Nephron (organoid): Measurements from ENCODE around the gene NOP53.
"Not testable (repeated sequence)": the region's sequence is repeated elsewhere in the genome, so short reads cannot be mapped to it uniquely, and the experiment has no call there.

ENCODE experiments used
- H3K27ac Mint-ChIP-seq, 3 experiments: 2 replicates each; pipeline ENCODE4 v1.8.0; 2020; ENCODE audit warnings: mixed read lengths in 3 of 3, mild to moderate bottlenecking in 2 of 3, moderate library complexity in 1 of 3
- H3K27me3 Mint-ChIP-seq: 2 replicates; pipeline ENCODE4 v1.8.0; 2021; ENCODE audit warnings: low read depth, mild to moderate bottlenecking, moderate library complexity, mixed read lengths
- H3K36me3 Mint-ChIP-seq: 2 replicates; pipeline ENCODE4 v1.8.0; 2020; ENCODE audit warnings: low read depth, mixed read lengths
- H3K4me1 Mint-ChIP-seq: 2 replicates; pipeline ENCODE4 v1.8.0; 2020; ENCODE audit warnings: mixed read lengths
- H3K4me3 Mint-ChIP-seq, 3 experiments: 2 replicates each; pipeline ENCODE4 v1.8.0; 2020; ENCODE audit warnings: mild to moderate bottlenecking in 3 of 3, mixed read lengths in 3 of 3, moderate library complexity in 2 of 3
- H3K9me3 Mint-ChIP-seq: 2 replicates; pipeline ENCODE4 v1.8.0; 2020; ENCODE audit warnings: mixed read lengths
- TF ChIP-seq, protein P1 (sequence below), 3 experiments: fragments of 200-600 bp; sonication (generic); IDR thresholded peaks; one replicate each; pipeline ENCODE4 v1.5.0; 2021; ENCODE audit warnings: antibody characterized with exemption in 3 of 3; ENCODE audit not compliant: unreplicated experiment in 3 of 3

The NOP53 gene

DNA sequence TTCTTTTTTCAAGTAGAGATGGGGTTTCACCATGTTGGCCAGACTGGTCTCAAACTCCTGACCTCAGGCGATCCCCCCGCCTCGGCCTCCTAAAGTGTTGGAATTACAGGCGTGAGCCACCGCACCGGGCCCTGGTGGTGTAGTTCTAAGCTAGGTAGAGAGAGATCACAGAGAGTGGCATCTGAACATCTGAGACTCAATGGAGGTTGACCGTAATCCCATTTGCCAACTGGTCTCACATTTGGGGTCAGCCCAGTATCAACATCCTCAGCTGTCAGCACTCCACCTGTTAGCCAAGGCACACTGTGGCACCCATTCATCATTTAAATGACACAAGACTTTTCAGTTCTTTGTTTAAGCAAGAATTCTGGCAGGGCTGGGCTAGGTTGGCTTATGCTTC, 41.2 kb downstream of the NOP53 start:
- H3K27me3 Mint-ChIP-seq: peaks cover 6% of the 10 kb centered on the region

DNA sequence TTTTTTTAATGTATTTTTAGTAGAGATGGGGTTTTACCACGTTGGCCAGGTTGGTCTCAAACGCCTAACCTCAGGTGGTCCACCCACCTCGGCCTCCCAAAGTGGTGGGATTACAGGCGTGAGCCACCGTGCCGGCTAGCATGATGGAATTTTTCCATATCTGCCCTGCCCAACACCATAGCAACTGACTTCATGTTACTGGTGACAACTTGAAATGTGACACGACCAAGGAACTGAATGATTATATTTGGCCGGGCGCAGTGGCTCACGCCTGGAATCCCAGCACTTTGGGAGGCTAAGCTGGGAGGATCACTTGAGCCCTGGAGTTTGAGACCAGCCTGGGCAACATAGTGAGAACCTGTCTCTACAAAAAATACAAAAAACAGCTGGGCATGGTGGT, 42.0 kb downstream of the NOP53 start:
- H3K4me1 Mint-ChIP-seq: peaks cover 26% of the 10 kb centered on the region
- not testable (repeated sequence) for H3K27ac Mint-ChIP-seq, H3K27me3 Mint-ChIP-seq, H3K9me3 Mint-ChIP-seq, H3K4me3 Mint-ChIP-seq
- peaks cover 27% of the 10 kb centered on the region for H3K36me3 Mint-ChIP-seq

More for the DNA sequence above, 41.2 kb downstream of the NOP53 start:
- peaks cover 34% of the 10 kb centered on the region for H3K36me3 Mint-ChIP-seq
- peak overlapping the region; percentile 25 to 49 (median 45) for H3K27ac Mint-ChIP-seq
- peaks cover 34% of the 10 kb centered on the region for H3K4me1 Mint-ChIP-seq
- TF ChIP-seq, protein P1, sequence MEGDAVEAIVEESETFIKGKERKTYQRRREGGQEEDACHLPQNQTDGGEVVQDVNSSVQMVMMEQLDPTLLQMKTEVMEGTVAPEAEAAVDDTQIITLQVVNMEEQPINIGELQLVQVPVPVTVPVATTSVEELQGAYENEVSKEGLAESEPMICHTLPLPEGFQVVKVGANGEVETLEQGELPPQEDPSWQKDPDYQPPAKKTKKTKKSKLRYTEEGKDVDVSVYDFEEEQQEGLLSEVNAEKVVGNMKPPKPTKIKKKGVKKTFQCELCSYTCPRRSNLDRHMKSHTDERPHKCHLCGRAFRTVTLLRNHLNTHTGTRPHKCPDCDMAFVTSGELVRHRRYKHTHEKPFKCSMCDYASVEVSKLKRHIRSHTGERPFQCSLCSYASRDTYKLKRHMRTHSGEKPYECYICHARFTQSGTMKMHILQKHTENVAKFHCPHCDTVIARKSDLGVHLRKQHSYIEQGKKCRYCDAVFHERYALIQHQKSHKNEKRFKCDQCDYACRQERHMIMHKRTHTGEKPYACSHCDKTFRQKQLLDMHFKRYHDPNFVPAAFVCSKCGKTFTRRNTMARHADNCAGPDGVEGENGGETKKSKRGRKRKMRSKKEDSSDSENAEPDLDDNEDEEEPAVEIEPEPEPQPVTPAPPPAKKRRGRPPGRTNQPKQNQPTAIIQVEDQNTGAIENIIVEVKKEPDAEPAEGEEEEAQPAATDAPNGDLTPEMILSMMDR (IDR thresholded peaks at IDR 0.05; ENCODE audit: unreplicated experiment in 3 of 3): no peak
- H3K4me3 Mint-ChIP-seq: no peak overlapping the region
- H3K9me3 Mint-ChIP-seq: no peaks in the 10 kb centered on the region

DNA sequence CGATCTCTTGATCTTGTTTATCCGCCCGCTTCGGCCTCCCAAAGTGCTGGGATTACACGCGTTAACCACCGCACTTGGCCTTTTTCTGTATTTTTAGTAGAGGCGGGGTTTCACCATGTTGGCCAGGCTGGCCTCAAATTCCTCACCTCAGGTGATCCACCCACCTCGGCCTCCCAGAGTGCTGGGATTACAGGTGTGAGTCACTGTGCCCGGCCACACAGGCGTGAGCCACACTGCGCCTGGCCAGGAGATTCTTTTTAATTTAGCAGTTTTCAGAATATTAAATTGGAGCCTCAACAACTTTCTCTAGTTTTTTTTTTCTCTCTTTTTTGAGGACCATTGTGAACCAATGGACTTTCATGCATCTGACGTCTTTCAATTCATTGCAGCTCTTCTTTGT, 44.5 kb downstream of the NOP53 start:
- H3K4me1 Mint-ChIP-seq: peaks cover 11% of the 10 kb centered on the region
- not testable (repeated sequence) for H3K27me3 Mint-ChIP-seq, H3K36me3 Mint-ChIP-seq, H3K4me3 Mint-ChIP-seq, H3K9me3 Mint-ChIP-seq, H3K27ac Mint-ChIP-seq

DNA sequence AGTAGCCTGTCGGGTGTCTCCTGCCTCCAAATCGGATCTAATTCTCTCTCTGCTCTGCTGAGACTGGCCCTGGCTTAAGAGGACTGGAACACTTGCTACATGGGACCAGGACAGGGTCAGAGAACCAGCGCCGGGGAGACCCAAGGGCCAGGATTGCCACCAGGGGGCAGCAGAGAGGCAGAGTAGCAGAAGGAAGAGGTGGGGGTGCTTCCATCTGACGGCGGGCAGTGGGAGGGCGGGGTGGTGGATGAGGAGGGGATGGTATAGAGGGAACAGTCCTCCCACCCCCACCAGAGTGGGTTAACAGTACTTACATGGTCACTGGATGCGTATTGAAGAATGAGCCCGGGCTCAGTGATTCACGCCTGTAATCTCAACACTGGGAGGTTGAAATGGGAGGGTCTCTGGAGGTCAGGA, 45.1 kb downstream of the NOP53 start:
- H3K9me3 Mint-ChIP-seq: no peaks in the 10 kb centered on the region
- H3K4me3 Mint-ChIP-seq: no peak overlapping the region
- peaks cover 6% of the 10 kb centered on the region for H3K36me3 Mint-ChIP-seq
- H3K27ac Mint-ChIP-seq: no peak overlapping the region
- H3K27me3 Mint-ChIP-seq: peaks cover 6% of the 10 kb centered on the region
- TF ChIP-seq, protein P1 (IDR thresholded peaks at IDR 0.05; ENCODE audit: unreplicated experiment in 3 of 3): peak; percentile 64 to 68 (median 66)
- H3K4me1 Mint-ChIP-seq: peaks cover 11% of the 10 kb centered on the region

DNA sequence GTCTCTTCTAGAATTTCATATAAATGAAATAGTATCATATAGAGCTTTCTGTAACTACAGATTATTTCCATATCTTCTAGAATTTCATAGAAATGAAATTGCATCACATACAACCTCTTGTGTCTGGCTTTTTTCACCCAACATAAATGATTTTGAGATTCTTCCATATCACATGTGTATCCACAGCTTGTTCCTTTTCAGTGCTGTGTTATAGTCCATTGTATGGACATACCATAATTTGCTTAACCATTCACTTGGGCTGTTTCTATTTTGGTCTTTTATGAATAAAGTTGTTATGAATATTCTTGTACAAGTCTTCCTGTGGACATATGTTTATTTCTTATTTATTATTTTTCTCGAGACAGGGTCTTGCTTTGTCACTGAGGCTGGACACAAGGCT, 47.3 kb downstream of the NOP53 start:
- Mint-ChIP-seq H3K36me3 (peaks cover 9% of the 10 kb centered on the region), H3K27me3 (peaks cover 3% of the 10 kb centered on the region), H3K4me1 (peaks cover 10% of the 10 kb centered on the region), H3K27ac (no peak overlapping the region), H3K4me3 (no peak overlapping the region), H3K9me3 (no peaks in the 10 kb centered on the region)
- TF ChIP-seq, protein P1 (IDR thresholded peaks at IDR 0.05; ENCODE audit: unreplicated experiment in 3 of 3): no peak

DNA sequence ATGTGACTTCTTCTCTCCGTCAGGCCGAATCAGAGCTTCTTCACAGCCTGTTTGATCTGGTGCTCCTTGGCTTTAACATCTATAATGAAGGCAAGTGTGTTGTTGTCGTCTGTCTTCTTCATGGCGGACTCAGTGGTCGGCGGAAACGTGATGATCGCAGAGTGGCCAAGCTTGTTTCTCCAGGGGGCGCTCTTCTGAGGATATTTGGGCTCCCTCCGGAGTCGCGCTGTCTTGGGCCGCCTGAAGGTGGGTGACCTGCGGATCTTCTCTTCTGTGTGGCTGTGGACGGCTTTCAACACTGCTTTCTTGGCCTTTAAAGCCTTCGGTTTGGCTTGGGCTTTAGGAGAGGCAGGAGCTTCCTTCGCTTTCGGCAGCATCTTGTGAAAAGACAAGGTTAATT, 49.2 kb downstream of the NOP53 start:
- Mint-ChIP-seq H3K4me3 (no peak overlapping the region), H3K4me1 (peaks cover 4% of the 10 kb centered on the region), H3K9me3 (peaks cover 4% of the 10 kb centered on the region), H3K27me3 (peaks cover 5% of the 10 kb centered on the region), H3K27ac (no peak overlapping the region), H3K36me3 (peaks cover 5% of the 10 kb centered on the region)
- TF ChIP-seq, protein P1 (IDR thresholded peaks at IDR 0.05; ENCODE audit: unreplicated experiment in 3 of 3): no peak

DNA sequence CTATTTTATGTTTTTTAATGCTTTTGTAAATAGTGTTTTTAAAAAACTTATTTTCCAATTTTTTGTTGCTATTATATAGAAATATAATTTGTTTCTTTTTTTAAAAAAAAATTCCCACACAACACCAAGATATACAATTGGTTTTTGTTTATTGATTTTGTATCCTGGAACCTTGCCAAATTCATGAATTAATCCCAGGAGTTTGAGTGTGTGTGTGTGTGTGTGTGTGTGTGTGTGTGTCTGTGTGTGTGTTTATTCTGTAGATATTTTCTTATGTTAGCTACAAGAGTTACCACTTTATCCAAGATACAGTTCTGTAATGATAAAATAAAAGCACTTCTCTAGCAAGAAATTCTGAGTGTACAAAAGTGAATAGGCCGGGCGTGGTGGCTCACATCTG, 51.4 kb downstream of the NOP53 start:
- peaks cover 9% of the 10 kb centered on the region for H3K9me3 Mint-ChIP-seq
- peaks cover 5% of the 10 kb centered on the region for H3K36me3 Mint-ChIP-seq
- H3K27me3 Mint-ChIP-seq: peaks cover 5% of the 10 kb centered on the region
- no peak overlapping the region for H3K4me3 Mint-ChIP-seq
- H3K27ac Mint-ChIP-seq: no peak overlapping the region
- TF ChIP-seq, protein P1 (IDR thresholded peaks at IDR 0.05; ENCODE audit: unreplicated experiment in 3 of 3): no peak
- H3K4me1 Mint-ChIP-seq: peaks cover 4% of the 10 kb centered on the region
